ENCODE results near the gene AHNAK2.

DNA sequence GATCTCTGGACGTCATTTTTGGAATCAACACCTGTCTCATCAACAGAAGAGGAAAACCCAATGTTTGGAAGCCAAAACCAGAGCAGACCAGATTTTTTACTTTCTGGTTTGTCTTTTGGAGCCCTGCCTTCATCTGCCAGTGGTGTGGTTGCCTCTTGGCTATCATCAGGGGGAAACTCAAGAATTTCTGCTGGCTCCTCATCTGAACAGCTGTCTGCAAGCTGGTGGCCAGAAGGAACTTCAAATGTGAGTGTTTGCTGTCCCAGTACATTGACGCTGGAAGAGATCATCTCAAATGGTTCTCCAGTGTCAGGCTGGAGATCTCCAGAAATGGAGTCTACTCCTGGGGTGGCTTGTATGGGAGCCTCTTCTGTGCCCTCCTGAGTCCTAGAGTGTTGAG is 39.7 kb downstream of the AHNAK2 start:
- TF ChIP-seq POLR2A (IDR thresholded peaks at IDR 0.05), result no peak
- TF ChIP-seq, protein P1, sequence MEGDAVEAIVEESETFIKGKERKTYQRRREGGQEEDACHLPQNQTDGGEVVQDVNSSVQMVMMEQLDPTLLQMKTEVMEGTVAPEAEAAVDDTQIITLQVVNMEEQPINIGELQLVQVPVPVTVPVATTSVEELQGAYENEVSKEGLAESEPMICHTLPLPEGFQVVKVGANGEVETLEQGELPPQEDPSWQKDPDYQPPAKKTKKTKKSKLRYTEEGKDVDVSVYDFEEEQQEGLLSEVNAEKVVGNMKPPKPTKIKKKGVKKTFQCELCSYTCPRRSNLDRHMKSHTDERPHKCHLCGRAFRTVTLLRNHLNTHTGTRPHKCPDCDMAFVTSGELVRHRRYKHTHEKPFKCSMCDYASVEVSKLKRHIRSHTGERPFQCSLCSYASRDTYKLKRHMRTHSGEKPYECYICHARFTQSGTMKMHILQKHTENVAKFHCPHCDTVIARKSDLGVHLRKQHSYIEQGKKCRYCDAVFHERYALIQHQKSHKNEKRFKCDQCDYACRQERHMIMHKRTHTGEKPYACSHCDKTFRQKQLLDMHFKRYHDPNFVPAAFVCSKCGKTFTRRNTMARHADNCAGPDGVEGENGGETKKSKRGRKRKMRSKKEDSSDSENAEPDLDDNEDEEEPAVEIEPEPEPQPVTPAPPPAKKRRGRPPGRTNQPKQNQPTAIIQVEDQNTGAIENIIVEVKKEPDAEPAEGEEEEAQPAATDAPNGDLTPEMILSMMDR (IDR thresholded peaks at IDR 0.05), result no peak

Measured in body of pancreas (tissue), 4 donors.